HG03139 (cell line): ENCODE results near the gene NIP7.
"Not testable (repeated sequence)": the region's sequence is repeated elsewhere in the genome, so short reads cannot be mapped to it uniquely, and the experiment has no call there.

Experiments
- ATAC-seq: cut with Tn5 transposase; IDR thresholded peaks from one replicate; pipeline ENCODE4 v1.9.1; 2021; ENCODE audit not compliant: unreplicated experiment

NIP7 gene

DNA sequence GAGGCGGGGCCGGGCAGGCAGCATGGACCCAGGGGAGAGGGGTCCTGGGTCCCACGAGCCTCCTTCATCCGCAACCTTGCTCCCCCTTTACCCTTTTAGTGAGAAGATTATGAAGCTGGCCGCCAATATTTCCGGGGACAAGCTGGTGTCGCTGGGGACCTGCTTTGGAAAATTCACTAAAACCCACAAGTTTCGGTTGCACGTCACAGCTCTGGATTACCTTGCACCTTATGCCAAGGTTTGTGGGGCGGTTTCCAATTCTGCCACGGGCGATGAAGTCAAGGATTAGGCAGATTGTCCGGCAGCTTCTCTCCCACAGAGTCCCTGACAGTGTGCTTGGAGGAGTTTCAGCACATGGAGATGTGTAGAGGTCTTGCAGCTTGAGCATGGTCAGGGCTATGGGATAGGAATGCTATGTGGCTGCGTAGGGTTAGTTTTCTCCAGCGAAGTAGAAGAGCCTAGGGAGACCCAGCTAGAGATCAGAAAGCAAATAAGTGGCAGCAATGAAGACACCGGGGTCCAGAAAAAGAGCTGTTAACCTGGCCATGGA lies 598 bp downstream of the NIP7 start:
- peak; percentile 2 for ATAC-seq

DNA sequence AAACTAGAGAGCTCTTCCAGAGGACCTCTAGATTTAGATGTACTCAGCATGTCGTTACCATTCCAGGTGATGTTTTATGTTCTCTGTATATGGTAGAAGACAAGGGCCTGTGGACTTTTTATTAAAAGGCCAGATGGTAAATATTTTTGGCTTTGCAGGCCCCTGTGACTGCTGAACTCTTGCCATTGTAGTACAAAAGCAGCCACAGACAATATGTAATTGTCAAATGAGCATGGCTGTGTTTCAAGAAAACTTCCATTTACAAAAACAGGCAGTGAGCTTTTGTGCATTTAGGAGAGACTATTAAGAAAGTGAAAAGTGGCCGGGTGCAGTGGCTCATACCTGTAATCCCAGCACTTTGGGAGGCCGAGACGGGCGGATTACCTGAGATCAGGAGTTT lies 4.6 kb downstream of the NIP7 start:
- ATAC-seq, result no peak

DNA sequence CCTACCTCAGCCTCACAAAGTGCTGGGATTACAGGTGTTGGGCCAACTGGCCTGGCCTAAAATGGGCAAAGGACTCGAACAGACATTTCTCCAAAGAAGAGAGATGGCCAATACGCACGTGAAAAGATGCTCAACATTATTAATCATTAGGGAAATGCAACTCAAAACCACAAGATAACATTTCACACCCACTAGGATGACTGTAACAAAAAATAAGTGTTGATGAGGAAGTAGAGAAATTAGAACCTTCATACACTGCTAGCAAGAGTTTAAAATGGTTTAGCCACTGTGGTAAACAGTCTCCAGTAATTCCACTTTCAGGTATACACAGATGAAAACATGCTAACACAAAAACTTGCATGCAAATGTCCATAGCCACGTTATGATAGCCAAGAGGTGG lies 6.4 kb downstream of the NIP7 start:
- ATAC-seq, result no peak

DNA sequence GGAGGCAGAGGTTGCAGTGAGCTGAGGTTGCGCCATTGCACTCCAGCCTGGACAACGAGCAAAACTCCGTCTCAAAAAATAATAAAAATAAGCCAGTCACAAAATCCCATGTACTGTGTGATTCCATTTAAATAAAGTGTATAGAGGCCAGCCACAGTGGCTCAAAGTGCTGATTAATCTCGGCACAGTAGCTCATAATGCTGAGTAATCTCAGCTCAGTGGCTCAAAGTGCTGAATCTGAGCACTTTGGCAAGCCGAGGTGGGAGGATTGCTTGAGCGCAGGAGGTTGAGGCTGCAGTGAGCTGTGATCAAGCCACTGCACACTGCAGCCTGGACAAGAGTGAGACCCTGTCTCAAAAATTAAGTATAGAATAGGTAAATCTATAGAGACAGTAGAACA lies 7.1 kb downstream of the NIP7 start:
- ATAC-seq, result no peak

DNA sequence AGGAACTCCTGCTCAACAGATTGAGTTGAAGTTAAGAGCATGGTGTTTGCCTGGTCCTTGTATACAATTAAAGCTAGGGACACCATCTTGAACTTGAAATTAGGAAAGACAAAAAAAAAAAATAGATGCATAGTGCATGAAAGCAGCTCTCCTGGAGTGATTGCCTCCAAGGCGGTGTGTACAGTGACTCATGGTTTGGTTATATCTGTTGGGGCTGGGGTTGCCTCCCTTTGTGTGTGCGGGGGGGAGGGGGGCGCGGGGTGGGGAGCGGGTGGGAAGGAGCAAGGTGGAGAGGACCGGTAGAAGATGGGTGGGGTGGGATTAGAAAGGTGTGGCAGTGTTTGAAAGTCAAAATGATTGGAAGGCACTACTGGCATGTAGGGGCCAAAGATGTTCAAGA lies 8.7 kb downstream of the NIP7 start:
- ATAC-seq, result no peak

DNA sequence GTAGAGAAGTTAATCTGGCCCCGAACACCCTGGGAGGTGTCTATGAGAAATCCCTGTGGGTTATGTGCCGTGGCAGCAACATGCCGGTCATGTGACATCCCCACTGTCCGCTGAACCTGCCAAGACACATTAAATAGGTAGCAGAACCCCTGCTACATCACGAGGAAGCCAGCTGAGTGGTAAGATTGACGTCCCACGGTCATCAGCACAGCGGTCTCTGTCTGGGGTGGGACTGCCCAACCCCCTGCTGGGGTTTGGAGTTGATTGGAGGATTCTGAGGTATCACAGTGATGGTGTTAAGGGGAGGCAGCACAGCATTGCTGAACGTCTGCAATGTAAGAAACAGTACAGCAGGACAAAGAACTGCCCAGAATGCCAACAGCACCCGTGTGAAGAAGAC lies 10.0 kb downstream of the NIP7 start:
- no peak for ATAC-seq

DNA sequence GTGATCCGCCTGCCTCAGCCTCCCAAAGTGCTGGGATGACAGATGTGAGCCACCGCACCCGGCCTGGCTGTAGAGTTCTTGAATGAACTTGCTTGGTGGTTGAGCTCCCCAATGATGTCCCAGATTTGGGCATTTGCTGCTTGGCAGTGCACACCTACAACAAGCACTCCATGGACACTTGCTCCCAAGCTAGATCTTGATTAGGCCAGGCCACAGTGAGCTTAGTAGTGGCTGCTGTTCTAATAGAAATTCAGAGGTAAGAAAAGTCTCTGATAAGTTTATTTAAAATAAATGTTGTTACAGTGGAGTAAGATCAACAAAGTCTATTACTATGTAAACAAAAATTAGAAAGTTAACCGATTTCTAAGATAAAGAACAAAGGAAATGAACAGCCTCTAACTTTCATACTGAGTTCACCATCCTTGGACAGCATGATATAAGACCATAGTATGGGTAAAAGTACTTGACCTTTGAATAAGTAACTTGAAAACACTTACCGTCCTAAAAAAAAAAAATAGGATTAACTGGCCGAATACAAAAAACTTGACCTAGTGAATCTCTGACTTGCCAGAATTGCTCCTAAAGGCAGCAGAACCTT lies 11.1 kb downstream of the NIP7 start:
- no peak for ATAC-seq

DNA sequence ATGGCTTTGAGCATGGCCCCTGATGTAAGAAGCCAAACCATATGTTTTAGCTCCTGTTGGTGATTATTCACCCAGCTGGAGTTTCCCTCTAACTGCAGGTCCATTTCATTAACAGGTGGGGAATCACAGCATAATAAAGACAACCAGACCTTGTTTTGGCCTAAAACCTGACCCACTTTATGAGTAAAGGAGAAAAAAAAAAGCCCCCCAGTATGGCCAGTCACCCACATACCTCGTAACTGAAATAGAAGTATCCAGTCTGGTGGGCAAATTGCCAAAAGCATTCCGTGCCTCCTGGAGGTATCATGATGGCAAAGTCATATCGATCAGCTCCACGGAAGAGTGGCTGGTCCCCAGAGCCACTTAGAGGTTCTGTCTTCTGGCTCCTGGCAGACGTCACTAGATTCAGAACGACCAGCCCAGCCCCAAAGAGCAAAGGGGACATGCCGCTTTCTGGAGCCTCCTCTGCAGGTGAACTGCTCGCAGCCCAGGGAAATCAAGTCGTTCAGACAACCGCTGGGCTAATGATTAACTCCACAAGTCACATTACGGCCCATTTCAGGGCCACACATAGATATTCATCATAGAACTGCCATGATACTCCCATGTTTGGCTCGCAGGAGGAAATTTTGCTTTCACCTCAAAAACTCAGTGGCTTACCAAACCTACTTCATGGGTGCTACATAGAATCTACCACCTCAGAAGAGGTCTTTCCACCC lies 11.9 kb downstream of the NIP7 start, which contains the start of gene TMED6:
TSS of gene TMED6 (minus strand) at position 478 of the 719 bp plus-strand sequence. CDS start at position 445, 33 bp downstream.
- ATAC-seq, result no peak

DNA sequence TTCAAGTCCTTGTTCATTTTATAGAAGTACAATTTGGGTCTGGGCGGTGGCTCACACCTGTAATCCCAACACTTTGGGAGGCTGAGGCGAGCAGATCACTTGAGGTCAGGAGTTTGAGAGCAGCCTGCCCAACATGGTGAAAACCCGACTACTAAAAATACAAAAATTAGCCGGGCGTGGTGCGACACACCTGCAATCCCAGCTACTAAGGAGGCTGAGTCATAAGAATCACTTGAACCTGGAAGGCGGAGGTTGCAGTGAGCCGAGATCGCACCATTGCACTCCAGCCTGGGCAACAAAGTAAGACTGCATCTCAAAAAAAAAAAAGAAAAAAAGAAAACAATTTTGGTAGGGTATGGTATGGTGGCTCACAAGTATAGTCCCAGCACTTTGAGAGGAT lies 20.5 kb downstream of the NIP7 start:
- not testable (repeated sequence) for ATAC-seq

DNA sequence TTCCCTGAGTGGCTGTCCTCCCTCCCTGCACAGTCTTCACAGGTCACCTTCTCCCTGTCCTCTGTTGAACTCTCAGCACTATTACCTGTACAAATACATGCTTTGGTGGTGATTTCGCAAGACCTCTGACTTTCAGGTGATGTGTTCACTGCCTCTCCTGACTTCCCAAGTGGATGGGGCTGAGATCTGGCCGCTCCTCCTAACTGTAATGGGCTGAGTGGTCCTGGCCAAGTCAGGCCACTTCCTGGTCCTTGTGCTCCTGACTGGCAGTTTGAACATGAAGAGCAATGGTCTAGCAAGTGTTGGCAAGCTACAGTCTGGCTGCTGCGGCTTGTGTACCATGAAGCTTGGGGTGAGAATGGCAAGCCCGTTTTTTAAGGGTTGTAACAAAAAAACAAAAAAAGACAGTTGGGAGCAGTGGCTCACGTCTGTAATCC lies 23.7 kb downstream of the NIP7 start:
- ATAC-seq, result no peak

DNA sequence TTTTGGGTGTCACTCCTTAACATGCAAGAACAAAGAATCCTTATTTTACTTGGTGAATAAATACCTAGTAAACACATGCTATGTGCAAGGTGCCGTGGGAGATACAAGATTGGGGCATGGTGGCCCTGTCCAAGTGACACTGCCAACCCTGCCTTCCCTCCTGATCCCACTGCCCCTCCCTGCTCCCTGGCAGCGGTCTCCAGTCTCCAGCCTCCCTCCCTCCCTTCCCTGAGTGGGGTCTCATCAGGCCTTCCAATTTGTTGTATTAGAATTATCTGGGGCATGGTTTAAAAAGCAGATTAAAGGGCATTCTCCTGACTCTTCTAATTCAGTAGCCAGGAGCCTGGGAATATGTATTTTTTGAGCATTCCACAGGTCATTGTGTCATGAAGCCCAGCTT lies 24.5 kb downstream of the NIP7 start:
- no peak for ATAC-seq

DNA sequence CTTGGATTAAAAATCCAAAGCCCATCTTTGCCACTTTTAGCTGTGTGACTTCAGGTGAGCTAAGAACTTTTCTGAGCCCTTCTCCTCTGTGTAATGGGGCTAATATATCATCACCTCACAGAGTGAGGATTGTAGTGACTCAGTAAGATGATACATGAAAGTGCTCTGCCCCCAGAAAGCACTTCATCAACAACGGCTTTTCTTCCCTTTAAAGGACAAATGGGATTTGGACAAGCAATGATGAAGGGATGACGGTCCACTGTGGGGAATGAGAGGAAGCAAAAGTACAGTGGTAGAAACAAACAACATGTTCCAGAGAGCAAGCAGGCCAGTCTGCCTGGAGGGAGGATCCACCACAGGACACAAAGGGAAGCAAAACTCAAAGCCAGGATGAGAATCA lies 26.3 kb downstream of the NIP7 start:
- ATAC-seq, result no peak

DNA sequence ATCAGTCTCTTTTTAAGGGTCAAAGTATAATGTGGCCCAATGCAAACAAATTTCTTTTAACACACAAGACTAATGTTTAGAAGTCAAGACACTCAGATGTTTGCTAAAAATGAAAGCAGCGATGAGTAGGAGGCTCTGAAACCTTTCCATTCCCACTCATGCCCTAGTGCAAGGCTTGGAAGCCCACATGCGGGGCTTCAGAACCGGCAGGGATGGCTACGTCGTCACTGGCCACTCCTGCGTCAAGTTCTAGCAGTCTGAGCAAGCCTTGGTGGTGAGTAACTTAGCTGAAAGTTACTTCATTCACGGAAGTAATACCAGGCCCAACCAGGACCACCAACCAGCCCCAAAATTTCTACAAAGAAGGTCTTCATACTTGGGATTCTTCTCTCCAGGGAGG lies 26.9 kb downstream of the NIP7 start:
- no peak for ATAC-seq

DNA sequence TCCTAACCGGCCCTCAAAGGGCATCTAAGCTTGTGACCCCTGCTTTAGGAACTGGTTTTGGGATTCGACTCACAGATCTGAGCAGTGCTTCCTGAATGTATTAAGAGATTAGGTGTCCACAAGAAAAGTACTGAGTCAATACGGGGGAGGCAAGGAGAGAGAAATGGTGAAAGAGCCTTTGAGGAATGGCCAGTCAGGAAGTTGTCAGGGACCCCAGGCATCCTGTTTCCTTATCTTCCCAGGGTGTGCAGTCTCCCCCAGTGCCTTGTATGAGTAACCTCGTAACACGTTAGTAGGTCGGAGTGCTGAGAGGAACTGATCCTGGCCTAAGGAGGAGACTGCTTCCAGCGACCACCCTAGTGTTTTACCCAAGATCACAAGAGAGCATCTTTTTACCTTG lies 28.4 kb downstream of the NIP7 start:
- no peak for ATAC-seq

DNA sequence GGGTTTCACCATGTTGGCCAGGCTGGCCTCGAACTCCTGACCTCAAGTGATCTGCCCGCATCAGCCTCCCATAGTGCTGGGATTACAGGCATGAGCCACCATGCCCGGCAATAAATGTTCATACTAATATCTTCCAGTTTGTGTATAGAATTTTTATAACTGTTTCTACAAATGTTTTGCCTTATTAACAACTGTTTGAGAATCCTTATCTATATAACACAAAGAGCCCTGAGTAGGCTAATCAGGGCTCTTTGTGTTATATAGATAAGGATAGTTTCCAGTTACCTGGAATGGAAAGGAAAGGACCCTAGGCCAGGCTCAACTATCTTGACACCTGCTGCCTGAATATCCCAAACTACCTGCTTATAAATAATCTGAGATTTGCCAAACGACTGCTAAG lies 29.3 kb downstream of the NIP7 start:
- ATAC-seq, result no peak

DNA sequence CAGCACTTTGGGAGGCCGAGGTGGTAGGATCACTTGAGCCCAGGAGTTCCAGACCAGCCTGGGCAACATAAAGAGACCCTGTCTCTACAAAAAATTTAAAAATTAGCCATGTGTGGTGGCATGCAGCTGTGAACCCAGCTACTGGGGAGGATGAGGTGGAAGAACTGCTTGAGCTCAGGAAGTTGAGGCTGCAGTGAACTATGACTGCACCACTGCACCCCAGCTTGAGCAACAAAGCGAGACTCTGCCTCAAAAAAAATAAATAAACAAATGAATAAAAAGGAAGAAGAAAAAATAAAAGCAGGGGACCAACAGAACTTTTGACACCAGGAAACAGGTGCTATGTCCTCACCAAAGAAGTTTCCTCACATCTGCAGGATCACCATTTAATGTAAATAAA lies 32.0 kb downstream of the NIP7 start:
- ATAC-seq, result no peak

DNA sequence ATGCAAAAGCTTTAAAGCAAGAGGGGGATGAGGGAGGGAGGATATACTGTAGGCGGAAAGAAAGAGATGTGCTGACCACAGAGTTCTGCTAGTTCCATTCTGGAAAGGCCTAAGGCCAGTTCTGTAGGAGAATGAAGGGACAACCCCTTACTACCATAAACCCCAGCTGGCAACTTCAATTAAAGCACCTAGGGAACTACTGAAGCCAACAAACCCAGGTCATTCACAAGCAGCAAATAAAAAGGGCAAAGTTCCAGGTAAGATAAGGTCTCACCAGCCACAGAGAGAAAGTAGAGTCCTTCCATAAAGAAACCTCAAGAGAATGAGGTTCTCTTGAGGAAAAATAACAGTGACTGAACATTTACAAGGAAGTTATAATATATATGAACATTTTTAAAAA lies 33.4 kb downstream of the NIP7 start:
- no peak for ATAC-seq

DNA sequence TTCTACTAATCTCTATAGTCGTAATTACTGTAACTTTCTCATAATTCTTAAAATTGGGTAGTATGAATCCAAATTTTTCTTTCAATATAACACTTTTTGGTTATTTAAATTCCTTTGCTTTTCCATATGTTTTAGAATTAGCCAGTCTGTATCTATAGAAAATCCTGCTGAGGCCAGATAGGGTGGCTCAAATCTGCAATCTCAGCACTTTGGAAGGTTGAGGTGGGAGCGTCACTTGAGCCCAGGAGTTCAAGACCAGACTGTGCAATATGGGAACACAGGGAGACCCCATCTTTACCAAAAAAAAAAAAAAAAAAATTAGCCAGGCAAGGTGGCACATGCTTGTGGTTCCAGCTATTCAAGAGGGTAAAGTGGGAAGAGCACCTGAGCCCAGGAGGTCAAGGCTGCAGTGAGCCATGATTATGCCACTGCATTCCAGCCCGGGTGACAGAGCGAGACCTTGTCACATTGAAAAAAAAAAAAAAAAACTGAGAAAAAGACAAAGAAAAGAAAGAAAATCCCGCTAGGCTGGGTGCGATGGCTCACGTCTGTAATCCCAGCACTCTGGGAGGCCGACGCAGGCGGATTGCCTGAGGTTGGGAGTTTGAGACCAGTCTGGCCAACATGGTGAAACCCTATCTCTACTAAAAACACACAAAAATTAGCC lies 37.0 kb downstream of the NIP7 start:
- ATAC-seq, result no peak

DNA sequence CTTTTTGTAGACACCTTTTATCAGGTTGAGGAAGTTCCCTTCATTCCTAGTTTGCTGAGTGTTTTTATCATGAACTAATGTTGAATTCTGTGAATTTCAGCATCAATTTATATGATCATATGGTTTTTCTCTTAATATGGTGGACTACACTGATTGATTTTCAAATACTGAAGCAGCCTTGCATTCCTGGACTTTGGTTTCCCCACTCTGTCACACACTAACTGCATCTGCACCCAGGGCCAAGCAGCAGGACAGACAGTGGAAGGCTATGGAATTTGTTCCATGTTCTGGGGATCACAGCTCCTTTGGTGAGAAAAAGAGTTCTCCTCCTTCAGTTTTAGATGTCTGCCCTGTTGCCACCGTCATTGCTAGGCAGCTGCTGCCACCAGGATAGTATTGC lies 38.5 kb downstream of the NIP7 start:
- no peak for ATAC-seq

DNA sequence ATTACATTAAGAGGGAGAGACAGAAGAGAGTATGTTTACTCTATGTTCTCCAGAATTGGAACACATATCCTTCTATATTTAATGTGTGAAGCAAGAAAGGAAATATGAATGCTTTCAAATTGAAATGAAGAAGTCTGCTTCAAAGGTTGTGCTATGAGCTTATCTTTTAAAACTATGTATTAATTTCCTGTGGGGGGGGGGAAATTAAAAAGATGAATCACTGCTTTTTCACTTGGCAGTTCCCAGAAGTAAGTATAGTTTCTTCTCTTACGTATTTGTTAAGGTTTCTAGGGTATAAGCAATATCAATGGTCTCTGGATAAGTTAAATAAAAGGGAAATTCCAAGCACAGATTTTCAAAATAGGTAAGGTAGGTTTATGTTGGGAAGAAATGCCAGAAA lies 39.2 kb downstream of the NIP7 start:
- ATAC-seq, result no peak

DNA sequence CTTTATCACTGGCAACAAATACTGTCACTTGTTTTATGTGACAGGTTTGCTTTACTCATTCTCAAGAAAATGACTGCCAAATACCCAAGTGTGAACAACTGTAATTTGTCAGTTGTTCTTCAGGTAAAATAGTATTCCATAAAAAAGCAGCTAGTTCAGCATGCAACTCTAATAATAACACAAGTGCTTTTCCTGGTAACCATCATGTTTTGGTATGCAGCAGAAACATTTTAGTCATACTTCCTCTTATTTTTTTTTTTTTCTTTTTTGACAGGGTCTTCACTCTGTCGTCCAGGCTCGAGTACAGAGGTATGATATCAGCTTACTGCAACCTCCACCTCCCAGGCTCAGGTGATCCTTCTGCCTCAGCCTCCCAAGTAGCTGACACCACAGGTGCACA lies 41.7 kb downstream of the NIP7 start:
- no peak for ATAC-seq

DNA sequence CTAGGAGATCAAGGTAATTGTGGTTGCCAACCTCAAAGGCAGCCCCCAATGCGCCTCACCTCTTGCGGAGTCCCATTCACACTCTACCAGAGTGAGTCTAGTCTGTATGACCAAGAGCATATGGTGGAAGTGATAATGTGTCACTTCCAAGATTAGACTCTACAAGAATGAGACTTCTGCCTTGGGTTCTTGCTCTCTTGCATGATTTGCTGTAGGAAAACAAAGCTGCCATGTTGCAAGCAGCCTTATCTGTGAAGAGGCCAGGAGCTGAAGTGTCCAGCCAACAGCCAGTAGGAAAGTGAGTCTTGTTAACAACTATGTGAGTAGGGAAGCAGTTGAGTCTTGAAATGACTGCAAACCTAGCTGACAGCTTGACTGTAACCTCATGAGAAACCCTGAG lies 42.8 kb downstream of the NIP7 start:
- ATAC-seq, result no peak
